Fibroblast of skin of left biceps (primary cell): ENCODE results near the gene OSTC.

Experiments
- DNase-seq, 2 experiments: peaks; one replicate each; pipeline ENCODE4 v3.0.0-alpha.2; 2013; ENCODE audit warnings: low read depth in 2 of 2

The OSTC gene

DNA sequence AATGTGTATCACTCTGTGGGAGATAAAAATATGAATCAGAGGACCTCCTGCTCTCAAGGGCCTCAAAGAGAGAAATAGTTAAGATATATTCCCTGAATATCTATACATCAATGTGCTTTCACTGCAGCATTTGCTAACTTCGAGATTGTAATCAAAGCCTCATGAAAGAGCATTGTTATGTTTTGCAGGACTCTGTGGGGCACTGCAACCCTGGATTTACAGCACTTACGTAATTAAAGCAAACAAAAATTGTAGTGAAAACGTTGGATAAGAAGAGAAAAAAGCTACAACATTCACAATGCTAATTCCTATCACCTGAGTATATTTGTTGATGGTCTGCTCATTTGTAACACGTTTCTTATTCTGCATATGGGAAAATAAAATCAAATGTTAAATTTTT, 64.5 kb downstream of the OSTC start:
- DNase-seq: no peak

DNA sequence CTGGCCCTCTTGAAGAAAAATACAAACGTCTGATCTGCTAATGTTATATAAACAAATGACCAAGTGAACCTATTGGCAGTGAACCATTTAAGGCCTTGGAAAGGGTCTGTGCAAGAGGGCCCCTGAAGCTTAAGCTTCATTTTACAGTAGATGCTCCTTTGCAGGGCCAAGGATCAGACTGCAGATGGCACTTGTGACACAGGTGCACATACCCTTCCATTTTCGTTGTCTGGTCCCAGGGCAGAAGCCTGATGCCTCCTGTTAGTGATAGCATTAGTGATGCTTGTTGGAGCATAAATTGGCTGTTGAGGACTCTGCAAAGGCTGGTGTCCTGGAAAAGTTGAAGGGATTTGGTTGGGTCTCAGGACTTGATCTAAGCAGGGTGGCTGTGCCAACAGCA, 65.9 kb downstream of the OSTC start:
- DNase-seq: no peak

DNA sequence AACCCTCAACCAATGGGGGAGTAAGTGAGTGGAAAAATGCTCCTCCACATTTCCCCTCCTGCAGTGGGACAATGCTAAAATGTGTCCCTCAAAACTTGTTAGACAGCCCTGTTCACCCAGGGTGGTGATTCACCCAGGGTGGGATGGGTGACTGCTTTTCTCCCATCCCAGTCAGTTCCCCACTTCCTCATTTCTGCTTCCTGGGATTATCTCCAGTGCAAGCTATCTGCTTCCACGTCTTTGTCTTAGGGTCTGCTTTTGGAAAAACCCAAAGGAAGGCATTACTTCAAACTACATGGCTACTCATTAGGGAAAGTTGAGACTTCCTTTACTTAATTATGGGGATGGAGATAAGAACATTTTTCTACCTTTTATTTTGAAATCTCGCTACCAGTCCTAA, 67.0 kb downstream of the OSTC start:
- no peak for DNase-seq
